Measurements from ENCODE around the gene FDXACB1. TPM values are rescaled to one million over a fixed set of nuclear protein-coding genes. Genes with fewer than 3 reads are reported as not detected.
A peak's percentile ranks its signal among the peaks of the same experiment; 100 is the strongest.

Gene FDXACB1
- total RNA-seq, 1 donor: 1.4 TPM

DNA sequence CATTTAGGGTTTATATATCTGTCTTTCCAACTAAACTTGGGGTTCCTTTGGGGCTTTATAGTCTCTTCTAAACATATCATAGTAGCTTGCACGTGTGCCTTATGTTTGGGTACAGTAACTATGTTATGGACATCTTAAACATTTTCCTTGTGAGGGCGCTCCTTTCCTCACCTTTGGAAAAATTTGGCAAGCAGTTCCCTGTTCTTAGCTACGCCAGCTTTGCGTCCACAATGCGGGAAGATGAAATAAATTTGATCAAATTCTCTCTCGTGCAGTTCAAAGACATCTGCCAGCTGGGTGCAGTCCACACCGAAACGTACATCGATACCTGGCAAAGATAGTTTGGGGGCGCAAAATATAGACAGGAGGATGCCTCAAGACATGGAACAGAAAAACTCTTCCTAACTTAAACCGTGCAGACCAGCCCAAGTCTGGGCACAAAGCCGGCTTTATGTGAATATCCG, 548 bp downstream of the FDXACB1 start:
- H3K9me3 ChIP-seq (ENCODE audit: low read depth, low read length): no peaks in the 10 kb centered on the region
- H3K36me3 ChIP-seq (ENCODE audit: insufficient read depth, low read length): no peaks in the 10 kb centered on the region
- H3K4me2 ChIP-seq (ENCODE audit: insufficient read depth, low read length): peak overlapping the region; percentile 97
- no peaks in the 10 kb centered on the region for H3K27me3 ChIP-seq (ENCODE audit: insufficient read depth, low read length)
- DNase-seq (ENCODE audit: insufficient read length, low spot score, missing footprints): no peak
- TF ChIP-seq, protein P1, sequence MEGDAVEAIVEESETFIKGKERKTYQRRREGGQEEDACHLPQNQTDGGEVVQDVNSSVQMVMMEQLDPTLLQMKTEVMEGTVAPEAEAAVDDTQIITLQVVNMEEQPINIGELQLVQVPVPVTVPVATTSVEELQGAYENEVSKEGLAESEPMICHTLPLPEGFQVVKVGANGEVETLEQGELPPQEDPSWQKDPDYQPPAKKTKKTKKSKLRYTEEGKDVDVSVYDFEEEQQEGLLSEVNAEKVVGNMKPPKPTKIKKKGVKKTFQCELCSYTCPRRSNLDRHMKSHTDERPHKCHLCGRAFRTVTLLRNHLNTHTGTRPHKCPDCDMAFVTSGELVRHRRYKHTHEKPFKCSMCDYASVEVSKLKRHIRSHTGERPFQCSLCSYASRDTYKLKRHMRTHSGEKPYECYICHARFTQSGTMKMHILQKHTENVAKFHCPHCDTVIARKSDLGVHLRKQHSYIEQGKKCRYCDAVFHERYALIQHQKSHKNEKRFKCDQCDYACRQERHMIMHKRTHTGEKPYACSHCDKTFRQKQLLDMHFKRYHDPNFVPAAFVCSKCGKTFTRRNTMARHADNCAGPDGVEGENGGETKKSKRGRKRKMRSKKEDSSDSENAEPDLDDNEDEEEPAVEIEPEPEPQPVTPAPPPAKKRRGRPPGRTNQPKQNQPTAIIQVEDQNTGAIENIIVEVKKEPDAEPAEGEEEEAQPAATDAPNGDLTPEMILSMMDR (IDR thresholded peaks at IDR 0.05; ENCODE audit: extremely low read depth, low read depth, low read length): no peak
- H4K20me1 ChIP-seq (ENCODE audit: insufficient read depth, low read length): no peaks in the 10 kb centered on the region
- H3K4me1 ChIP-seq (ENCODE audit: insufficient read depth, low read length): peaks cover 14% of the 10 kb centered on the region
- H3K4me3 ChIP-seq (ENCODE audit: insufficient read depth, low read length): peak overlapping the region; percentile 88
- H3K27ac ChIP-seq (ENCODE audit: low read depth, low read length): peak overlapping the region; percentile 99
- peak overlapping the region; percentile 97 for H2AFZ ChIP-seq (ENCODE audit: low read length)
- H3K79me2 ChIP-seq (ENCODE audit: insufficient read depth, low read length): no peaks in the 10 kb centered on the region

DNA sequence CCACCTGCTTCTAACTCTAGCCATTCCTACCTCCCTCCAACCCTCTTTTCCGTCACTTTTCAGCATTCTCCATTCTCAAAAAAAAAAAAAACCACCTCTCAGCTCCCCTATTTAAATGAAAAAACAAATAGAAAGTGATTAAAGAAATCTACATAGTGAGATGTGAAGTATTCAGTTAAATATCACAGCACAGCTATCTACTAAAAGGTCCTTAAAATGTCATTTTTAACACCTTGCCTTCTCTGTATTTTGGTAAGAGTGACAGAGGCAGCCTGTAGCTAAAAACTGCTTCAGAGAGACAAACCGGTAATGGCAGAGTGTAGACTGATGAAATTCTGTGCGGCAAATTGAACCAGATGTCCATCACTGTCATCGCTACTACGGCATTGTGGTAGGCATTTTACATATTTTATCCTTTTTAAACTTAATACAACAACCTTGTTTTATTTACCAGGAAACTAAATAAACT, 7.2 kb downstream of the FDXACB1 start:
- TF ChIP-seq, protein P1 (IDR thresholded peaks at IDR 0.05; ENCODE audit: extremely low read depth, low read depth, low read length): no peak
- no peak for DNase-seq (ENCODE audit: insufficient read length, low spot score, missing footprints)

DNA sequence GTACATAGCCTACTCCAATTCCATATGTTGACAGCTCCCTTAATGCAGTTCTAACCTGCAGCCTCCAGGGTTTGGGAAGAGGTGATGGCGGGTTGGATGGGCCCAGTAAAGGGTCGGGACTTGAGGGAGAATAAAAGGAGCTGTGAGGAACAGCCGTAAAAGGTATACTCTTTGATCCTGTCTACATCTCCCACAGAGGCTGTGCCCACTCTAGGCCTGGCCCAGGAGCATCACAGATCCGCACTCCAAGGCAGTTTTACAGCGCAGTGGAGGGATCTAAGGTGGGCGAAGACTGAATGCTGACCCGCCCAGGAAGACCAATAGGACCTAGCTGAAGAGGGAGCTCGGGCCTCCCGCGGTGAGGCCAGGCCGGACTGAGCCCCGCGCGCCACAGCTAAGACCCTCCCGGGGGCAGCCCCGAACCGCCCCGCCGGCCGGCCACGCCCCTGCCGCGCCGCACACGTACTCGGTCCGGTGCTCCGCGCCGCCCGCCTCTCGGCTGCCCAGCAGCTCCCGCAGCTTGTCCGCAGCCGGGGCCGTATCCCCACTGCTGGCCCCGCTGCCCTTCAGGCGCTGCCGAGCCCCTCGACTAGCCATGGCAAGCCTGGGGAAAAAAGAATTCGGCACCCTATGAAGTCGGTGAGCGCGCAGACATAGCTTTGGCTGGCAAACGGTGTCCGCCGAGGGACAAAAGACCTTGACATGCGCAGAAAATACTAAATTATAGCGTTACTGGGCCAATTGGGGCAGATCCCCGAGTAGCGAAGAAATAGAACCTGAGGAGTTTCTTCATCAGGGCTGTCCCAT, 7.9 kb downstream of the FDXACB1 start, which contains the start of gene ALG9:
Gene ALG9, minus strand, starts transcription at position 696 of the 807 bp plus-strand sequence. Its CDS starts 99 bp downstream, at position 597.
- peak within 1 kb of the TSS; percentile 94 for H2AFZ ChIP-seq (ENCODE audit: low read length)
- H3K79me2 ChIP-seq (ENCODE audit: insufficient read depth, low read length): peaks cover 9% of the 10 kb centered on the region
- H4K20me1 ChIP-seq (ENCODE audit: insufficient read depth, low read length): no peaks in the 10 kb centered on the region
- H3K4me3 ChIP-seq (ENCODE audit: insufficient read depth, low read length): peak within 1 kb of the TSS; percentile 88
- peak within 1 kb of the TSS; percentile 88 for H3K4me2 ChIP-seq (ENCODE audit: insufficient read depth, low read length)
- H3K27me3 ChIP-seq (ENCODE audit: insufficient read depth, low read length): no peaks in the 10 kb centered on the region
- TF ChIP-seq, protein P1 (IDR thresholded peaks at IDR 0.05; ENCODE audit: extremely low read depth, low read depth, low read length): peak; percentile 48
- peaks cover 19% of the 10 kb centered on the region for H3K36me3 ChIP-seq (ENCODE audit: insufficient read depth, low read length)
- H3K9me3 ChIP-seq (ENCODE audit: low read depth, low read length): no peaks in the 10 kb centered on the region
- peaks cover 11% of the 10 kb centered on the region for H3K4me1 ChIP-seq (ENCODE audit: insufficient read depth, low read length)
- H3K27ac ChIP-seq (ENCODE audit: low read depth, low read length): peak within 1 kb of the TSS; percentile 40
- peak; percentile 92 for DNase-seq (ENCODE audit: insufficient read length, low spot score, missing footprints)

More for the DNA sequence above, 7.2 kb downstream of the FDXACB1 start:
- H3K27me3 ChIP-seq (ENCODE audit: insufficient read depth, low read length): no peaks in the 10 kb centered on the region
- peaks cover 9% of the 10 kb centered on the region for H3K79me2 ChIP-seq (ENCODE audit: insufficient read depth, low read length)
- peak overlapping the region; percentile 94 for H2AFZ ChIP-seq (ENCODE audit: low read length)
- H3K4me2 ChIP-seq (ENCODE audit: insufficient read depth, low read length): peak overlapping the region; percentile 88
- no peaks in the 10 kb centered on the region for H3K9me3 ChIP-seq (ENCODE audit: low read depth, low read length)
- H3K27ac ChIP-seq (ENCODE audit: low read depth, low read length): peak overlapping the region; percentile 40
- H3K36me3 ChIP-seq (ENCODE audit: insufficient read depth, low read length): peaks cover 15% of the 10 kb centered on the region
- no peaks in the 10 kb centered on the region for H4K20me1 ChIP-seq (ENCODE audit: insufficient read depth, low read length)
- peaks cover 11% of the 10 kb centered on the region for H3K4me1 ChIP-seq (ENCODE audit: insufficient read depth, low read length)
- peak overlapping the region; percentile 88 for H3K4me3 ChIP-seq (ENCODE audit: insufficient read depth, low read length)

DNA sequence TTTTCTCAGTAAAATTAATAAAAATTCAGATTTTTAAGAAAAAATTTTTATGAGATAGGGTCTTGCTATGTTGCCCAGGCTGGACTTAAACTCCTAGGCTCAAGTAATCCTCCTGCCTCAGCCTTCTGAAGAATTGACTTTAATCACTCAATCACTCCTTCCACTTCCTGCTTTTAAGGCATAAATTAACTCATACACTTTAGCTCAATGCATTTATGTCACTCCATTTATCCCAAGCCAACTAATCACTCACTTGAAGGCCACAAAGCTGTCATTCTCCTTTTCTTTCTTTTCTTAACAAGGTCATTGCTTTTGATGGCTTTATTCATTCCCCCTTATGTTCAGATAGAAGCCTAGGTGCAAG, 8.5 kb downstream of the FDXACB1 start:
- DNase-seq (ENCODE audit: insufficient read length, low spot score, missing footprints): no peak
- Histone ChIP-seq H3K27ac (ENCODE audit: low read depth, low read length) (peak overlapping the region; percentile 40), H4K20me1 (ENCODE audit: insufficient read depth, low read length) (no peaks in the 10 kb centered on the region), H3K36me3 (ENCODE audit: insufficient read depth, low read length) (peaks cover 22% of the 10 kb centered on the region), H3K4me2 (ENCODE audit: insufficient read depth, low read length) (peak overlapping the region; percentile 88), H3K9me3 (ENCODE audit: low read depth, low read length) (no peaks in the 10 kb centered on the region), H3K4me3 (ENCODE audit: insufficient read depth, low read length) (peak overlapping the region; percentile 88), H3K79me2 (ENCODE audit: insufficient read depth, low read length) (peaks cover 9% of the 10 kb centered on the region), H2AFZ (ENCODE audit: low read length) (peak overlapping the region; percentile 94), H3K4me1 (ENCODE audit: insufficient read depth, low read length) (peaks cover 11% of the 10 kb centered on the region), H3K27me3 (ENCODE audit: insufficient read depth, low read length) (no peaks in the 10 kb centered on the region)
- TF ChIP-seq, protein P1 (IDR thresholded peaks at IDR 0.05; ENCODE audit: extremely low read depth, low read depth, low read length): no peak
